GM19239 (cell line): Measurements from ENCODE around the gene TECPR2.

ENCODE experiments used
- DNase-seq: peaks from one replicate; pipeline ENCODE4 v3.0.0; 2011; ENCODE audit warnings: low spot score; ENCODE audit not compliant: insufficient read length
- FAIRE-seq: peaks from 2 replicates; lab custom pipeline; 2011; peaks lifted over from hg19 to GRCh38; lab: Jason Lieb, UNC

Gene TECPR2

GRCh38 chr14:102419716-102420115 lies 57.0 kb downstream of the TECPR2 start:
- FAIRE-seq = no peak
- no peak for DNase-seq

GRCh38 chr14:102421411-102422057 lies 58.8 kb downstream of the TECPR2 start:
- no peak for FAIRE-seq
- DNase-seq = no peak

- FAIRE-seq (no peak), DNase-seq (no peak)
Observed at GRCh38 chr14:102424520-102424919, 61.8 kb downstream of the TECPR2 start.

- no peak for DNase-seq
- FAIRE-seq = no peak
Observed at GRCh38 chr14:102424923-102425322, 62.2 kb downstream of the TECPR2 start.

GRCh38 chr14:102426796-102427195 lies 64.1 kb downstream of the TECPR2 start:
- no peak for DNase-seq
- no peak for FAIRE-seq

- FAIRE-seq = no peak
- DNase-seq = no peak
Observed at GRCh38 chr14:102427642-102428041, 64.9 kb downstream of the TECPR2 start.

GRCh38 chr14:102430212-102430908 lies 67.6 kb downstream of the TECPR2 start:
- FAIRE-seq (no peak), DNase-seq (no peak)

- DNase-seq (no peak), FAIRE-seq (no peak)
Observed at GRCh38 chr14:102431751-102432150, 69.0 kb downstream of the TECPR2 start.

GRCh38 chr14:102434647-102435175 lies 72.0 kb downstream of the TECPR2 start:
- FAIRE-seq (no peak), DNase-seq (no peak)

- no peak for FAIRE-seq
- peak; percentile 48 for DNase-seq
Observed at GRCh38 chr14:102437997-102438915, 75.5 kb downstream of the TECPR2 start.

- DNase-seq (no peak), FAIRE-seq (no peak)
Observed at GRCh38 chr14:102439556-102439955, 76.8 kb downstream of the TECPR2 start.

GRCh38 chr14:102440392-102440791 lies 77.7 kb downstream of the TECPR2 start:
- DNase-seq = no peak
- FAIRE-seq = no peak

- FAIRE-seq (no peak), DNase-seq (no peak)
Observed at GRCh38 chr14:102442241-102443211, 79.8 kb downstream of the TECPR2 start.

- FAIRE-seq = no peak
- no peak for DNase-seq
Observed at GRCh38 chr14:102445066-102445465, 82.3 kb downstream of the TECPR2 start.

GRCh38 chr14:102445641-102446040 lies 82.9 kb downstream of the TECPR2 start:
- FAIRE-seq (no peak), DNase-seq (no peak)

- DNase-seq = no peak
- no peak for FAIRE-seq
Observed at GRCh38 chr14:102450206-102451063, 87.7 kb downstream of the TECPR2 start.

- FAIRE-seq (no peak), DNase-seq (no peak)
Observed at GRCh38 chr14:102451064-102451352, 88.3 kb downstream of the TECPR2 start.

- FAIRE-seq = no peak
- no peak for DNase-seq
Observed at GRCh38 chr14:102452302-102452701, 89.6 kb downstream of the TECPR2 start.

GRCh38 chr14:102454711-102455110 lies 92.0 kb downstream of the TECPR2 start:
- FAIRE-seq = no peak
- no peak for DNase-seq
